SK-N-SH (cell line): ENCODE results near the gene TRIM14.

Experiments
- EP300 ChIP-seq, 2 experiments: IDR thresholded peaks; 2 replicates each; pipeline versions ENCODE4 v1.4.0 to v1.6.1; 2012; ENCODE audit warnings: borderline replicate concordance in 1 of 2, low read depth in 1 of 2, low read length in 1 of 2
- POLR2AphosphoS5 ChIP-seq: IDR thresholded peaks from 2 replicates; pipeline ENCODE4 v1.6.1; 2012; ENCODE audit warnings: low read depth, low read length
- TF ChIP-seq, protein P1 (sequence below): fragments of 200-600 bp; sonication (generic); IDR thresholded peaks from 2 replicates; pipeline ENCODE4 v1.6.1; 2017; ENCODE audit warnings: antibody characterized with exemption, mild to moderate bottlenecking, moderate library complexity

DNA sequence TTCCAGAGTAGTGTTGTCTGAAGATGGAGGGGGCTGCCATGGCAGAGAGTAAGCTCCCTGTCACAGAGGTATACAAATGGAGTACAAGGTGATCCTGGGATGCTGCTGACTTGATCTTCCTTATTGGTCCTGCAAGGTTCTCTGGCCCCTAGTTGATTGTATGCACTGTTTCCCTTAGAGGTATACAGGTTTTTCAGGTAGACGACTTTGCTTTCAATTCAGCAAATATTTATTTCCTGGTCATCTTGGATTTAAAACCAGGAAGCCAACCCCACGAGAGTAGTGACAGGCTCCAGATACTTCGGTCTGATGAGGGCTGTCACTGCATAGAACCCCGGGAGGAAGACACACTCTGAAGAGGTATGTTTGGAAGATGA lies 16.5 kb upstream of the TRIM14 start:
- TF ChIP-seq, protein P1, sequence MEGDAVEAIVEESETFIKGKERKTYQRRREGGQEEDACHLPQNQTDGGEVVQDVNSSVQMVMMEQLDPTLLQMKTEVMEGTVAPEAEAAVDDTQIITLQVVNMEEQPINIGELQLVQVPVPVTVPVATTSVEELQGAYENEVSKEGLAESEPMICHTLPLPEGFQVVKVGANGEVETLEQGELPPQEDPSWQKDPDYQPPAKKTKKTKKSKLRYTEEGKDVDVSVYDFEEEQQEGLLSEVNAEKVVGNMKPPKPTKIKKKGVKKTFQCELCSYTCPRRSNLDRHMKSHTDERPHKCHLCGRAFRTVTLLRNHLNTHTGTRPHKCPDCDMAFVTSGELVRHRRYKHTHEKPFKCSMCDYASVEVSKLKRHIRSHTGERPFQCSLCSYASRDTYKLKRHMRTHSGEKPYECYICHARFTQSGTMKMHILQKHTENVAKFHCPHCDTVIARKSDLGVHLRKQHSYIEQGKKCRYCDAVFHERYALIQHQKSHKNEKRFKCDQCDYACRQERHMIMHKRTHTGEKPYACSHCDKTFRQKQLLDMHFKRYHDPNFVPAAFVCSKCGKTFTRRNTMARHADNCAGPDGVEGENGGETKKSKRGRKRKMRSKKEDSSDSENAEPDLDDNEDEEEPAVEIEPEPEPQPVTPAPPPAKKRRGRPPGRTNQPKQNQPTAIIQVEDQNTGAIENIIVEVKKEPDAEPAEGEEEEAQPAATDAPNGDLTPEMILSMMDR: no peak
- TF ChIP-seq POLR2AphosphoS5: no peak
- TF ChIP-seq EP300 (IDR thresholded peaks at IDR 0.05; ENCODE audit: borderline replicate concordance in 1 of 2, low read depth in 1 of 2, low read length in 1 of 2): no peak
